OCI-LY7 (cell line): ENCODE data around the gene PARD3B.

Experiments used
- EZH2phosphoT487 ChIP-seq: fragments of 200-600 bp; sonication (generic); IDR thresholded peaks from 2 replicates; pipeline ENCODE4 v1.6.1; 2018; ENCODE audit warnings: low read depth, borderline replicate concordance, mild to moderate bottlenecking, mixed run types, antibody characterized with exemption, low read length, moderate library complexity, mixed read lengths
- TF ChIP-seq, protein P1 (sequence below): fragments of 200-600 bp; sonication (generic); conservative IDR thresholded peaks from 2 replicates; pipeline ENCODE4 v1.5.1; 2014; ENCODE audit warnings: mild to moderate bottlenecking, antibody characterized with exemption, low read length, moderate library complexity, mixed read lengths

DNA sequence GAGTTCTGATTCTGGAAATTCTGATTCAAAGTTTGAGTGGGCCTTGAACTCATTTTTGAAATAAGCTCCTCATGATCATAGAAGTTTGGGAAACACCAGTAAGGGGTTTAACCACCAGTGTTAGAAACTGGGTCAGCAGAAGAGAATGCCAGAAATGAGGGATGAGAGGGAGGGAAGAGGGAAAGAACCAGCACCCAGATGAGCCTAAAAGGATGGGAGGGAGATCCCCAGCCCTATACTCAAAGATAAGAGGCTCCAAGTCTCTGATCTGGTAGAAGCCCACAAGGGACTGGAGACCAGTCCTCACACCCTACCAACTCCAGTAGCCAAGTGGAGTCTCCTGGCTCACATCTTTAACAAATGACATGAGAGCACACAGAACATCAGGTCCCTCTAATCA lies 832.0 kb downstream of the PARD3B start:
- TF ChIP-seq, protein P1, sequence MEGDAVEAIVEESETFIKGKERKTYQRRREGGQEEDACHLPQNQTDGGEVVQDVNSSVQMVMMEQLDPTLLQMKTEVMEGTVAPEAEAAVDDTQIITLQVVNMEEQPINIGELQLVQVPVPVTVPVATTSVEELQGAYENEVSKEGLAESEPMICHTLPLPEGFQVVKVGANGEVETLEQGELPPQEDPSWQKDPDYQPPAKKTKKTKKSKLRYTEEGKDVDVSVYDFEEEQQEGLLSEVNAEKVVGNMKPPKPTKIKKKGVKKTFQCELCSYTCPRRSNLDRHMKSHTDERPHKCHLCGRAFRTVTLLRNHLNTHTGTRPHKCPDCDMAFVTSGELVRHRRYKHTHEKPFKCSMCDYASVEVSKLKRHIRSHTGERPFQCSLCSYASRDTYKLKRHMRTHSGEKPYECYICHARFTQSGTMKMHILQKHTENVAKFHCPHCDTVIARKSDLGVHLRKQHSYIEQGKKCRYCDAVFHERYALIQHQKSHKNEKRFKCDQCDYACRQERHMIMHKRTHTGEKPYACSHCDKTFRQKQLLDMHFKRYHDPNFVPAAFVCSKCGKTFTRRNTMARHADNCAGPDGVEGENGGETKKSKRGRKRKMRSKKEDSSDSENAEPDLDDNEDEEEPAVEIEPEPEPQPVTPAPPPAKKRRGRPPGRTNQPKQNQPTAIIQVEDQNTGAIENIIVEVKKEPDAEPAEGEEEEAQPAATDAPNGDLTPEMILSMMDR, result no peak
- TF ChIP-seq EZH2phosphoT487, result no peak
